Caco-2 (cell line): Measurements from ENCODE around the gene TNFSF15. TPM values are rescaled to one million over a fixed set of nuclear protein-coding genes. Genes with fewer than 3 reads are reported as not detected.

Experiments used
- BruUV-seq: library from RNA; stranded (reverse); fragments of 400-500 nt; replicated peaks from 2 replicates; lab custom pipeline; 2021; lab: Mats Ljungman, UMichigan
- CTCF ChIA-PET: fragments of 300-600 bp; sonication (Branson Sonifier 250); formaldehyde crosslinking; loops from one replicate; lab custom pipeline; 2022; ENCODE audit warnings: antibody characterized with exemption; lab: Charles Lee
- POLR2A ChIA-PET: fragments of 300-600 bp; sonication (Branson Sonifier 250); formaldehyde crosslinking; loops from one replicate; lab custom pipeline; 2022; ENCODE audit warnings: antibody characterized with exemption; lab: Charles Lee
- DNase-seq, 2 experiments: peaks; one replicate each; pipeline versions ENCODE4 v3.0.0 to v3.0.0-alpha.2; 2020 to 2022
- H3K27me3 ChIP-seq: replicated peaks from 2 replicates; pipeline ENCODE4 v1.6.0; 2011; ENCODE audit warnings: low read length; ENCODE audit not compliant: control insufficient read depth, insufficient read depth
- H3K36me3 ChIP-seq: 2 replicates; pipeline ENCODE4 v1.5.1; 2011; ENCODE audit warnings: low read length; ENCODE audit not compliant: control insufficient read depth, insufficient read depth
- H3K4me1 ChIP-seq: fragments of 250-450 bp; sonication (Bioruptor Pico); 2 replicates; pipeline ENCODE4 v1.5.1; 2020; ENCODE audit warnings: mild to moderate bottlenecking
- H3K4me3 ChIP-seq: 2 replicates; pipeline ENCODE4 v1.5.1; 2011; ENCODE audit warnings: low read depth, mild to moderate bottlenecking, control low read depth, low read length
- H3K9me3 ChIP-seq: fragments of 250-450 bp; sonication (Bioruptor Pico); 2 replicates; pipeline ENCODE4 v1.5.1; 2020; ENCODE audit warnings: mild to moderate bottlenecking, moderate library complexity
- H3K27ac Mint-ChIP-seq: one replicate; pipeline ENCODE4 v1.8.0; 2022; ENCODE audit warnings: mixed read lengths; ENCODE audit not compliant: unreplicated experiment
- H3K27me3 Mint-ChIP-seq: one replicate; pipeline ENCODE4 v1.8.0; 2022; ENCODE audit warnings: mixed read lengths; ENCODE audit not compliant: insufficient read depth, unreplicated experiment
- H3K36me3 Mint-ChIP-seq: one replicate; pipeline ENCODE4 v1.8.0; 2022; ENCODE audit warnings: mild to moderate bottlenecking, mixed read lengths; ENCODE audit not compliant: insufficient read depth, unreplicated experiment
- H3K4me1 Mint-ChIP-seq: one replicate; pipeline ENCODE4 v1.8.0; 2022; ENCODE audit warnings: low read depth, mixed read lengths; ENCODE audit not compliant: unreplicated experiment
- H3K4me3 Mint-ChIP-seq: one replicate; pipeline ENCODE4 v1.8.0; 2022; ENCODE audit warnings: mild to moderate bottlenecking, moderate library complexity, mixed read lengths; ENCODE audit not compliant: unreplicated experiment
- H3K9me3 Mint-ChIP-seq: one replicate; pipeline ENCODE4 v1.8.0; 2022; ENCODE audit warnings: mixed read lengths; ENCODE audit not compliant: unreplicated experiment
- CTCF ChIP-seq, 2 experiments: fragments of 200-600 bp in 1 of 2; IDR thresholded peaks; 1 replicate in 1 of 2; 2 replicates in 1 of 2; pipeline versions ENCODE4 v1.5.1 to v1.8.0; 2011 to 2022; ENCODE audit warnings: antibody characterized with exemption in 1 of 2, control low read depth in 1 of 2, inconsistent platforms in 1 of 2, low read depth in 1 of 2, low read length in 1 of 2, mild to moderate bottlenecking in 1 of 2, moderate library complexity in 1 of 2; ENCODE audit not compliant: insufficient read depth in 1 of 2, severe bottlenecking in 1 of 2, unreplicated experiment in 1 of 2
- intact Hi-C: fragments of 100-400 bp; cut with micrococcal nuclease; formaldehyde crosslinking; loops from one replicate; pipeline ENCODE4 v1.10.0; 2022; ENCODE audit not compliant: unreplicated experiment
- total RNA-seq: library from RNA; stranded (reverse); gene quantifications from 2 replicates; pipeline ENCODE4 v1.2.3, GENCODE V29; 2022

The TNFSF15 gene
- total RNA-seq, 1 experiment from 2014 or later, result 0.66 TPM

- intact Hi-C loops, result loop anchor here (2.0 kb wide), 1 partner anchor 53 kb away; no protein-coding TSS in a partner anchor
- CTCF ChIA-PET, result no interaction called here
- no TSS peak for BruUV-seq
Measured at GRCh38 chr9:114745879-114746550, 59.8 kb downstream of the TNFSF15 start.

GRCh38 chr9:114745108-114745848 lies 60.6 kb downstream of the TNFSF15 start:
- intact Hi-C loops, result no loop called here
- H3K4me3 Mint-ChIP-seq, result no peak overlapping the region
- H3K4me1 ChIP-seq, result no peaks in the 10 kb centered on the region
- ChIA-PET CTCF (no interaction called here), POLR2A (no interaction called here)
- TF ChIP-seq CTCF (IDR thresholded peaks at IDR 0.05; ENCODE audit: insufficient read depth in 1 of 2, low read depth in 1 of 2, low read length in 1 of 2, severe bottlenecking in 1 of 2, unreplicated experiment in 1 of 2), result no peak
- H3K27me3 Mint-ChIP-seq, result no peaks in the 10 kb centered on the region
- H3K27ac Mint-ChIP-seq, result no peak overlapping the region
- H3K36me3 Mint-ChIP-seq, result no peaks in the 10 kb centered on the region
- no peaks in the 10 kb centered on the region for H3K36me3 ChIP-seq
- no TSS peak for BruUV-seq
- no peaks in the 10 kb centered on the region for H3K9me3 Mint-ChIP-seq
- no peaks in the 10 kb centered on the region for H3K9me3 ChIP-seq
- H3K4me3 ChIP-seq, result no peak overlapping the region
- no peaks in the 10 kb centered on the region for H3K4me1 Mint-ChIP-seq
- H3K27me3 ChIP-seq, result no peaks in the 10 kb centered on the region
- no peak for DNase-seq

More at GRCh38 chr9:114745879-114746550, 59.8 kb downstream of the TNFSF15 start:
- Histone ChIP-seq H3K4me1 (no peaks in the 10 kb centered on the region), H3K4me3 (no peak overlapping the region), H3K9me3 (no peaks in the 10 kb centered on the region), H3K27me3 (no peaks in the 10 kb centered on the region), H3K36me3 (no peaks in the 10 kb centered on the region)
- no peak for TF ChIP-seq CTCF (IDR thresholded peaks at IDR 0.05; ENCODE audit: insufficient read depth in 1 of 2, low read depth in 1 of 2, low read length in 1 of 2, severe bottlenecking in 1 of 2, unreplicated experiment in 1 of 2)
- no peak for DNase-seq
- Mint-ChIP-seq H3K4me3 (no peak overlapping the region), H3K36me3 (no peaks in the 10 kb centered on the region), H3K27me3 (no peaks in the 10 kb centered on the region), H3K9me3 (no peaks in the 10 kb centered on the region), H3K27ac (no peak overlapping the region), H3K4me1 (no peaks in the 10 kb centered on the region)
- POLR2A ChIA-PET, result no interaction called here

GRCh38 chr9:114743446-114743845 lies 62.4 kb downstream of the TNFSF15 start:
- no peaks in the 10 kb centered on the region for H3K9me3 Mint-ChIP-seq
- no peak overlapping the region for H3K4me3 Mint-ChIP-seq
- H3K4me1 Mint-ChIP-seq, result no peaks in the 10 kb centered on the region
- H3K27me3 Mint-ChIP-seq, result no peaks in the 10 kb centered on the region
- no peaks in the 10 kb centered on the region for H3K9me3 ChIP-seq
- no peaks in the 10 kb centered on the region for H3K36me3 ChIP-seq
- no peak for DNase-seq
- H3K36me3 Mint-ChIP-seq, result no peaks in the 10 kb centered on the region
- intact Hi-C loops, result loop anchor here (1.0 to 2.0 kb wide), 3 partner anchors 61 to 165 kb away; no protein-coding TSS in a partner anchor
- no peak for TF ChIP-seq CTCF (IDR thresholded peaks at IDR 0.05; ENCODE audit: insufficient read depth in 1 of 2, low read depth in 1 of 2, low read length in 1 of 2, severe bottlenecking in 1 of 2, unreplicated experiment in 1 of 2)
- H3K4me3 ChIP-seq, result no peak overlapping the region
- ChIA-PET POLR2A (no interaction called here), CTCF (no interaction called here)
- no TSS peak for BruUV-seq
- H3K27me3 ChIP-seq, result no peaks in the 10 kb centered on the region
- H3K27ac Mint-ChIP-seq, result no peak overlapping the region
- H3K4me1 ChIP-seq, result no peaks in the 10 kb centered on the region
